Measurements from ENCODE around the gene GSS.

Gene GSS

GRCh38 chr20:34993941-34994508 lies 38.4 kb upstream of the GSS start:
- no peak for DNase-seq (ENCODE audit: low spot score)

DNA sequence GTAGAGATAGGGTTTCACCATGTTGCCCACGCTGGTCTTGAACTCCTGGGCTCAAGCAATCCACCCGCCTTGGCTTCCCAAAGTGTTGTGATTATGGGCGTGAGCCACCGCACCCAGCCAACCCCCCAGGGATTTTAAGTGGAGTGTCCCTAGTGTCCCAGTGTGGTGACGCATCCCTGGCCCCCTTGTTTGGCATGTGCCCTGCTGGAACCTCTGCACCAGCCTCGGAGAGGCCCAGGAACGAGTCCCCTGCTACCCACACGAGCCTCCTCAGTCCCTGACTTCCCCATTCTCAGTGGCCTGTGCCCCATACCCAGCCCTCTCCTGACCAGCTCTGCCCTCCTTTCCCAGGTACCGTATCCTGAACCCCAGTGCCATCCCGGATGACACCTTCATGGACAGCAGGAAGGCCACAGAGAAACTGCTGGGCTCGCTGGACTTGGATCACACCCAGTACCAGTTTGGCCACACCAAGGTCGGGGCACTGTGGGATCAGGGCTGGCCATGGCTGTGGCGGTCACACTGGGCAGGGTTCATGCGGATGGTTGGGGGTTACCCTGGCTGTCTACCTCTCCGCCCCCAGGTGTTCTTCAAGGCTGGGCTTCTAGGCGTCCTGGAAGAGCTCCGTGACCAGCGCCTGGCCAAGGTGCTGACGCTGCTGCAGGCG lies 37.3 kb upstream of the GSS start:
- no peak for DNase-seq (ENCODE audit: low spot score)

- no peak for DNase-seq (ENCODE audit: low spot score)
These were observed 35.1 kb upstream of the GSS start for GRCh38 chr20:34990661-34991214.

- DNase-seq (ENCODE audit: low spot score), result no peak
These were observed 34.6 kb upstream of the GSS start for GRCh38 chr20:34990231-34990630.

DNA sequence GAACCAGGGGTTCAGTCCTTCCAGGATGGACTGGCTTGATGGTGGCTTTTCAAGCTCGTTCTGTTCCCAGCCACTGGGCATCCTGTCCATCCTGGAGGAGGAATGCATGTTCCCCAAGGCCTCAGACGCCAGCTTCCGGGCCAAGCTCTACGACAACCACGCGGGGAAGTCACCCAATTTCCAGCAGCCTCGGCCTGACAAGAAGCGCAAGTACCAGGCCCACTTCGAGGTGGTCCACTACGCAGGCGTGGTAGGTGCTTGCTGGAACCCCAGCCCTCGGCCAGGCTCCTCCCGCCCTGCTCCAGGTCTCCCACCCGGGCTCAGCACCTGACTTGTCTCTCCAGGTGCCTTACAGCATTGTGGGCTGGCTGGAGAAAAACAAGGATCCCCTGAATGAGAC lies 34.1 kb upstream of the GSS start:
- DNase-seq (ENCODE audit: low spot score), result no peak

DNA sequence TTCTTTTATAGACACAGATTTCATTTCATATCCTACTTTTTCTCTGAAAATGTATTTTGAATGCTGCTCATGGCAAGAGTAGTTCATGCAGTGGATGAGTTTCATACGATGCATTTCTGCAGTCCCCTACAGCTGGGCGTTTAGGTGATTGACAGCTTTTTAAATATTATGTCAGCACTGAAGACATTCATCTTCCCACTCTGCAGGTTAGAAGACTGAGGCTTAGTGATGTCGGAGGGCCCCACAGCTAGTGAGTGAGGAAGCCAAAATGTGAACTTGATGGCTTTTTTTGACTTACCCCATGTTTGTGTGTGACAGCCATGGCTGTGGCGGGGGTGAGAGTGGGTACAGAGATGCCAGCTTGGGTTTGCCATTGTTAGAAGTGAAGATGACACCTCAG lies 33.5 kb upstream of the GSS start:
- DNase-seq (ENCODE audit: low spot score), result no peak

DNA sequence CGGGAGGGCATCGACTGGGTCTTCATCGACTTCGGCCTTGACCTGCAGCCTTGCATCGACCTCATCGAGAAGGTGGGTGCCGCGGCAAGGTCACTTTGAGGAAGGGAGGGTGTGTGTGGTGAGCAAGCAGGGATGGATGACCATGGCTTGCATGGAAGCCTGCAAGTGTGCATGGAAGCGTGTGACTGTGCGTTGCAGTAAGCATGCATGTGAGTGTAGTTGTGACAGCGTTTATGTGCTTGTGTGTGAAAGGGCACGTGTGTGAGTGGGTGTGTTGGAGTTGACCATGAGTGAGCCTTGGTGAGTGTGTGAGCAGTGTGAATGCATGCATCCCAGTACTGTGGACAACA lies 32.6 kb upstream of the GSS start:
- no peak for DNase-seq (ENCODE audit: low spot score)

- no peak for DNase-seq (ENCODE audit: low spot score)
These were observed 31.9 kb upstream of the GSS start for GRCh38 chr20:34987288-34988190.

DNA sequence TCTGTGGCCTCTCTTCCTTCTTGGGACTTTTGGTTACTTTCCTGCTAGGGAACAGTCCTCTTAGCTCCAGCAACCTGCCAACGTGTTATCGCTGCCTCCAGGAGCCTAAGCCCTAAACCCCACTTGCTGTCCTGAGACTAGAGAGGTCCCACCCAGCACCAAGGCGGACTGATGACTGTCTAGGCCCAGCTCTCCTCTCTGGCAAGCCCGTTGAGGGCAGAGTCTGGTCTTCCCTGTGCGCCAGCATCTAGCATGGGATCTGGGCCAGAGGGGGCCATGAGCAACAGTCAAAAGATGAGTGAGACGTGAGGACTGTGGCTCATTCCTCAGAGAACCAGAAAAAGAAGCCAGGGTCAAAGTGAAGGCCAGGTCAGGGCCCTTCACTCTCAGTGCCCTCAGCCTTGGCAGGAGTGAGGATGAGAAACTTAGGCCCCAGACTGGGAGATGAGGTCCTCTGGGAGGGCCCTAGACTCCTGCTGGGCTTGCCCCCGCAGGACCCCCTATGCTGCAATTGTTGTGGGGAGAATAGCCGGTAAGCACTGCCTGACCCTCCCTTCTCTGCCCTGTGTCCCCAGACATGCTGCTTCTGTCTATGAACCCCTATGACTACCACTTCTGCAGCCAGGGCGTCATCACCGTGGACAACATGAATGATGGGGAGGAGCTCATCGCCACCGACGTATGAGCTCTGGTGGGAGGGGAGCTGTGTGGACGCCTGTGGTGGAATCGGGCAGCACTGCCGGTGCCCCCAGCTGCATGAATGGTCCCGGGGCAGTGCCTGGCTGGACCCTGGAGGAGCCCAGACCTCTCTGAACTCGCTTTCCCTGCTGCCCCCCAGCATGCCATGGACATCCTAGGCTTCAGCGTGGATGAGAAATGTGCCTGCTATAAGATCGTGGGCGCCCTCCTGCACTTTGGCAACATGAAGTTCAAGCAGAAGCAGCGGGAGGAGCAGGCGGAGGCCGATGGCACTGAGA lies 31.0 kb upstream of the GSS start:
- no peak for DNase-seq (ENCODE audit: low spot score)

- no peak for DNase-seq (ENCODE audit: low spot score)
These were observed 30.1 kb upstream of the GSS start for GRCh38 chr20:34985461-34986310.

- DNase-seq (ENCODE audit: low spot score), result no peak
These were observed 29.2 kb upstream of the GSS start for GRCh38 chr20:34984756-34985261.

DNA sequence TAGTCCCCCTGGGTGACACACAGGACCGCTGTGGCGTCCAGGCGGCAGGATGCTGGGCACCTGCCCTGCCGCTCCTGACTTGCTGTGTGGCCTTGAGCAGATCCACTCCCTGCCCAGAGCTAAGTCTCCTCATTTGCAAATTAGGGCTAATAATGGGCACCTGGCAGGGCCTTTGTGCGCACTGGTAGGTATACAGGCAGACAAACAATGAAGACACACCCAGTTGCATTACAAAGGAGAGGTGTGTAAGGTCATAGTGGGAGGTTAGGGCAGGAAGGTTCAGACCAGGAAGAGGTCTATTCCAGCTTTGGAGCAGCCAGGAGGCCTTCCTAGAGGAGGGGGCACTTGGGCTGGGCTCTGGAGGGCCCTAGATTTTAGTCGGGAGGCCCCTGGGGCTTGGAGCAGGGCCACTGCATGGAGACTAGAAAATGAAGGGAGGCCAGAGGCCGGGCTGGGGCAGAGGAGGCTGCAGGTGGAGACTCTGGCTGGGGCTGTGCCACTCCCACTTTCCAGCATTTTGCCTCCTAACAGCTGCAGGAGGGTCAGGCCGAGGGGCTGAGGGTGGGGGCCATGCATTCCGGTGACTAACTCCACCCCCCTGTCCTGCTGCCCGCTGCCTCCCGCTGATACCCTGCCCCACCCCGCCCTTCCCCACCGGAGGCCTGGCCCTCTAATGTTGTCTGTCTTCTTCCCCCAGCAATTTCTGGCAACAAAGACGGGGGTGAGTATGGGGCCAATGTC lies 28.6 kb upstream of the GSS start:
- no peak for DNase-seq (ENCODE audit: low spot score)

- DNase-seq (ENCODE audit: low spot score), result no peak
These were observed 27.6 kb upstream of the GSS start for GRCh38 chr20:34983089-34983820.

DNA sequence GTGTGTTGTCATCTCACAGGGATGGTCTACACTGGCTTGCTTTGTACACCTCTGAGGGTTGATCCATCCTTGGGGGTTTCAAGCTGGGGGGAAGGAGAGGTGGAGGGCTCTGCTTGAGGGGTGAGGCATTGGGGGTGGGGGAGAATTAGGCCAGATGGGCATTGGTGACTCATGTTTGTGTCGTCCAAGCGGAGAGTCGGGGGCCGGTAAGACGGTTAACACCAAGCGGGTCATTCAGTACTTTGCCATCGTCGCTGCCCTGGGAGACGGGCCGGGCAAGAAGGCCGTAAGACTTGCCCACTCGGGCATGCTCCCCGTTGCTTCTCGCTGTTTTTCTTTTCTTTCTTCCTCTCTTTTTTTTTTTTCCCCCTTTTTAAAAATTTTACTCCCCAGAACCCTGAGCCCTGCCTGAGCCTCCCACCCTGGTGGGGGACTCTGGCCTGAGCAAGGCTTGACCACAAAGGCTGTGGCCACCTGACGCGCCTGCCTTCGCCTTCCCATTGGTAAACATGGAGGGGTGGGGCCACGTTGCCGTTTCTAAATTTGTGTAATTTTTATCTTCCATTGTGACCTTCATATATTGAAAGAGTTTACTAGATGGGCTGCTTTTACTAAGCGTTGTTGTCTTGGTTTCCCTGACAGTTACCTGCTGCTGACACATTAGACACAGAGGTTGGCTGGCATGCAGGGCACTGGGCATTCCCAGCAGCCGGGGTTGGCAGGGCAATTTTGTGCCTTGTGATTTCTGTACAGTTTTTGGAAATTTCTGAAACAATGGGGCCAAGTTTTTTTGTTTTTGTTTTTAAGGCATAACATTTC lies 26.9 kb upstream of the GSS start:
- DNase-seq (ENCODE audit: low spot score), result no peak

DNA sequence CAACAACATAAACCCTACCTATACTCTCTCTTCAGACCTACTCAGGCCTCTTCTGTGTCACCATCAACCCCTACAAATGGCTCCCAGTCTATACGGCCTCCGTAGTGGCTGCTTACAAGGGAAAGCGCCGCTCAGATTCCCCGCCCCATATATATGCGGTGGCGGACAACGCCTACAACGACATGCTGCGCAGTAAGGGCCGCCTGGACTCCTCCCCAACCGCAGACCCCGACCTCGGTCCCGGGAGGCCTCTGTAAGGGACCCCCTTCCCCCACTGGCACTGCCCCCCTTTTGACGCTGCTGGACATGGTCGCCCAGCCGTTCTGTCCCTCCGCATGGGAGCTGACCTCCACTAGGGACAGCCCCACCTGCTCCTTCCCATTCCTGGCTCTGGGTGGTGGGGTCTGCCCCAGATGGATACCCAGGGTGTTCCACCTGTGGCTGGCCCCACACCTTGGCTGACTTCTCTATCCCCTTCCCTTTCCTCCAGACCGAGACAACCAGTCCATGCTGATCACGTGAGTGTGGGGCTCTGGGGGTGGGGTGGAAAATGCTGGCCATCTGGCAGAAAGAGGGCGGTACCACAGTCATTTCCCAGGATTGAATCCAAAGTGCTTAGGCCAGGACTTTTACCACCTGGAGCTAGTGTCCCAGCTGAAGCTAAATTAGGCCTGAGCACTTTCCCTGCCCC lies 25.1 kb upstream of the GSS start:
- no peak for DNase-seq (ENCODE audit: low spot score)

- DNase-seq (ENCODE audit: low spot score), result no peak
These were observed 24.0 kb upstream of the GSS start for GRCh38 chr20:34979366-34980153.

Measured in left forelimb (tissue), 1 donor.